ENCODE measurements around the gene C6orf47.

DNA sequence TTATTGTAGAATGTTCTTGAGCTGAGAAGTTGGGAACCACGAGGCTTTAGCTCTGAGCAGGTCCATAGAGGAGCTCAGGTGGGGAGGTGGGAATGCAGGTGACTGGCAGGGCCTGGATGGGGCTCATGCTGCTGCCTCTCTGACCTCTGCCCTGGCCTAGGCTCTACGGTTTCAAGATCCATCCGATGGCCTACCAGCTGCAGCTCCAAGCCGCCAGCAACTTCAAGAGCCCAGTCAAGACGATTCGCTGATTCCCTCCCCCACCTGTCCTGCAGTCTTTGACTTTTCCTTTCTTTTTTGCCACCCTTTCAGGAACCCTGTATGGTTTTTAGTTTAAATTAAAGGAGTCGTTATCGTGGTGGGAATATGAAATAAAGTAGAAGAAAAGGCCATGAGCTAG lies 9.1 kb upstream of the C6orf47 start, which contains the start of gene LY6G5B:
- TF ChIP-seq CTCF (conservative IDR thresholded peaks at IDR 0.05) (no peak), EZH2 (IDR thresholded peaks at IDR 0.05; ENCODE audit: low read depth) (no peak)
